ENCODE data around the gene NUDT13.

The NUDT13 gene

GRCh38 chr10:73110345-73110849 lies at the start of gene NUDT13:
Gene NUDT13, plus strand, starts transcription at chr10:73110455. Its CDS starts 3,911 bp downstream, at chr10:73114366.
- no peaks in the 10 kb centered on the region for H3K36me3 ChIP-seq (ENCODE audit: control insufficient read depth, insufficient read depth, low read length)
- no peaks in the 10 kb centered on the region for H3K79me2 ChIP-seq
- peak within 1 kb of the TSS; percentile 73 for H3K4me3 ChIP-seq (ENCODE audit: low read depth, low read length)
- H2AFZ ChIP-seq, result peak within 1 kb of the TSS; percentile 77
- H3K27me3 ChIP-seq (ENCODE audit: control insufficient read depth, insufficient read depth, low read length), result no peaks in the 10 kb centered on the region
- H3K4me2 ChIP-seq (ENCODE audit: low read length), result peak within 1 kb of the TSS; percentile 74
- H3K4me1 ChIP-seq, result no peaks in the 10 kb centered on the region
- no peak for TF ChIP-seq CTCF (IDR thresholded peaks at IDR 0.05)
- peak within 1 kb of the TSS; percentile 65 for H3K27ac ChIP-seq
- no peak within 1 kb of the TSS for H3K9ac ChIP-seq
- no peaks in the 10 kb centered on the region for H3K9me3 ChIP-seq (ENCODE audit: control insufficient read depth, low read length)

- H3K9ac ChIP-seq, result no peak overlapping the region
- no peaks in the 10 kb centered on the region for H3K9me3 ChIP-seq (ENCODE audit: control insufficient read depth, low read length)
- H2AFZ ChIP-seq, result no peak overlapping the region
- H3K4me2 ChIP-seq (ENCODE audit: low read length), result no peak overlapping the region
- H3K27ac ChIP-seq, result no peak overlapping the region
- peak; percentile 40 for TF ChIP-seq CTCF (IDR thresholded peaks at IDR 0.05)
- no peak overlapping the region for H3K4me3 ChIP-seq (ENCODE audit: low read depth, low read length)
- H3K27me3 ChIP-seq (ENCODE audit: control insufficient read depth, insufficient read depth, low read length), result no peaks in the 10 kb centered on the region
- H3K36me3 ChIP-seq (ENCODE audit: control insufficient read depth, insufficient read depth, low read length), result no peaks in the 10 kb centered on the region
- no peaks in the 10 kb centered on the region for H3K79me2 ChIP-seq
- no peaks in the 10 kb centered on the region for H3K4me1 ChIP-seq
Measured at GRCh38 chr10:73060738-73061635, 49.3 kb upstream of the NUDT13 start.

- TF ChIP-seq CTCF (IDR thresholded peaks at IDR 0.05), result no peak
- no peaks in the 10 kb centered on the region for H3K9me3 ChIP-seq (ENCODE audit: control insufficient read depth, low read length)
Measured at GRCh38 chr10:73061743-73062142, 48.5 kb upstream of the NUDT13 start.

GRCh38 chr10:73065441-73065840 lies 44.8 kb upstream of the NUDT13 start:
- no peak for TF ChIP-seq CTCF (IDR thresholded peaks at IDR 0.05)
- no peaks in the 10 kb centered on the region for H3K27me3 ChIP-seq (ENCODE audit: control insufficient read depth, insufficient read depth, low read length)
- H3K9me3 ChIP-seq (ENCODE audit: control insufficient read depth, low read length), result no peaks in the 10 kb centered on the region
- no peak overlapping the region for H3K4me2 ChIP-seq (ENCODE audit: low read length)
- no peak overlapping the region for H3K9ac ChIP-seq
- H2AFZ ChIP-seq, result no peak overlapping the region
- H3K4me3 ChIP-seq (ENCODE audit: low read depth, low read length), result no peak overlapping the region
- H3K79me2 ChIP-seq, result no peaks in the 10 kb centered on the region
- H3K4me1 ChIP-seq, result no peaks in the 10 kb centered on the region
- no peak overlapping the region for H3K27ac ChIP-seq
- H3K36me3 ChIP-seq (ENCODE audit: control insufficient read depth, insufficient read depth, low read length), result no peaks in the 10 kb centered on the region

More at GRCh38 chr10:73061743-73062142, 48.5 kb upstream of the NUDT13 start:
- Histone ChIP-seq H3K36me3 (ENCODE audit: control insufficient read depth, insufficient read depth, low read length) (no peaks in the 10 kb centered on the region), H3K9ac (no peak overlapping the region), H3K4me1 (no peaks in the 10 kb centered on the region), H3K4me2 (ENCODE audit: low read length) (no peak overlapping the region), H2AFZ (no peak overlapping the region), H3K27me3 (ENCODE audit: control insufficient read depth, insufficient read depth, low read length) (no peaks in the 10 kb centered on the region), H3K4me3 (ENCODE audit: low read depth, low read length) (no peak overlapping the region), H3K27ac (no peak overlapping the region), H3K79me2 (no peaks in the 10 kb centered on the region)
